Endothelial cell of umbilical vein (primary cell): ENCODE results near the gene JPH2.

ENCODE experiments used
- EZH2 ChIP-seq: IDR thresholded peaks from 2 replicates; pipeline ENCODE4 v1.6.1; 2012; ENCODE audit warnings: borderline replicate concordance, low read depth, mild to moderate bottlenecking, moderate library complexity, low read length, inconsistent platforms; ENCODE audit not compliant: severe bottlenecking
- MAX ChIP-seq: IDR thresholded peaks from 2 replicates; pipeline ENCODE4 v1.6.1; 2011; ENCODE audit not compliant: insufficient read depth, insufficient read length
- POLR2A ChIP-seq: IDR thresholded peaks from 2 replicates; pipeline ENCODE4 v1.6.1; 2012; ENCODE audit warnings: low read depth, mild to moderate bottlenecking, control low read depth, low read length
- POLR2AphosphoS5 ChIP-seq: IDR thresholded peaks from 2 replicates; pipeline ENCODE4 v1.6.1; 2012; ENCODE audit warnings: low read depth, mild to moderate bottlenecking, control low read depth, low read length, moderate library complexity; ENCODE audit not compliant: insufficient read depth
- TF ChIP-seq, protein P1 (sequence below), 2 donors: IDR thresholded peaks; 1 replicate in 1 of 2; 2 replicates in 1 of 2; pipeline ENCODE4 v1.5.1; 2011; ENCODE audit warnings: low read length in 2 of 2, mild to moderate bottlenecking in 2 of 2, moderate library complexity in 2 of 2, control low read depth in 1 of 2, inconsistent platforms in 1 of 2, low read depth in 1 of 2; ENCODE audit not compliant: insufficient read depth in 1 of 2; ENCODE audit errors: extremely low read depth in 1 of 2

DNA sequence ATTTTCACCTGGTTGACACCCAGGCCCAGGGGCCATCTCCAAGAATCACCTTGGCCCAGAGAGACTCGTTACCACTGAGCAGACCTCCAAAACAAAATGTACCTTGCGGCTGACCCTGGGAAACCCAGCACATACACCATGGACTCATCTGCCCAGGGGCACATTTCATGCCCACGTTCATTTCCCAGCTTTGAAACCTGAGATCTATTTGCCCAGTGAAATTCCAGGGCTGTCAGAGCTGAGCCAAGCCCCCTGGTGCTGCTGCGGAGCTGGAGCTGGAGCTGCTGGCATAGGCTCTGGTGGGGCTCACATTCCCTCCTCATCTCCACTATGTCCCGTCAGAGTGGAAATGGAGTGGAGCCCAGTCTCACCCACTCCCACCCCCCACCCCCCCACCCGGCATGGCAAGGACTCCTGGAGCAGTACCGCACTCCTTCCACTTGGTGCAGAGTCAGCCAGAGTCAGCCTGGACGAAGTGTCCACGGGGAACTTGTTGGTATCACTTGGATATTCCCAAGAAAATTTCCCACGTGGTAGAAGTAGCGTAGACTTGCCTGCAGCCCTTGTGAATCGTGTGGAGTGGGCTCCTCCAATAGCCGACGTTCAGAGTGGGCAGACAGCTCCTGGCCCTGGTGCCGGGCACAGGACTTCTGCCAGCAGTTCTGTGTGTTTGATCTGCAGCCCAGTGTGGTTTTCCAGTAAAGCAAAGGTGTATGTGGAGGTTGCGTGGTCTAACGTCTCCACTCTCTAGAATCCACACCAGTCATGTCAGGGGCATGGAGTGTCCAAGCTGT, 41.7 kb upstream of the JPH2 start:
- TF ChIP-seq, protein P1, sequence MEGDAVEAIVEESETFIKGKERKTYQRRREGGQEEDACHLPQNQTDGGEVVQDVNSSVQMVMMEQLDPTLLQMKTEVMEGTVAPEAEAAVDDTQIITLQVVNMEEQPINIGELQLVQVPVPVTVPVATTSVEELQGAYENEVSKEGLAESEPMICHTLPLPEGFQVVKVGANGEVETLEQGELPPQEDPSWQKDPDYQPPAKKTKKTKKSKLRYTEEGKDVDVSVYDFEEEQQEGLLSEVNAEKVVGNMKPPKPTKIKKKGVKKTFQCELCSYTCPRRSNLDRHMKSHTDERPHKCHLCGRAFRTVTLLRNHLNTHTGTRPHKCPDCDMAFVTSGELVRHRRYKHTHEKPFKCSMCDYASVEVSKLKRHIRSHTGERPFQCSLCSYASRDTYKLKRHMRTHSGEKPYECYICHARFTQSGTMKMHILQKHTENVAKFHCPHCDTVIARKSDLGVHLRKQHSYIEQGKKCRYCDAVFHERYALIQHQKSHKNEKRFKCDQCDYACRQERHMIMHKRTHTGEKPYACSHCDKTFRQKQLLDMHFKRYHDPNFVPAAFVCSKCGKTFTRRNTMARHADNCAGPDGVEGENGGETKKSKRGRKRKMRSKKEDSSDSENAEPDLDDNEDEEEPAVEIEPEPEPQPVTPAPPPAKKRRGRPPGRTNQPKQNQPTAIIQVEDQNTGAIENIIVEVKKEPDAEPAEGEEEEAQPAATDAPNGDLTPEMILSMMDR (IDR thresholded peaks at IDR 0.05; ENCODE audit: extremely low read depth in 1 of 2, insufficient read depth in 1 of 2, low read depth in 1 of 2, low read length in 2 of 2), result no peak
- TF ChIP-seq POLR2AphosphoS5, result no peak
- no peak for TF ChIP-seq POLR2A
- no peak for TF ChIP-seq EZH2
- TF ChIP-seq MAX, result no peak
